HepG2 (cell line): ENCODE results near the gene CAPN9.

Experiments
- SMAD3 ChIP-seq: sonication (generic); formaldehyde crosslinking; IDR thresholded peaks from 2 replicates; pipeline ENCODE4 v1.4.0; 2020; ENCODE audit warnings: missing genetic modification reagents
- TF ChIP-seq, protein P1 (sequence below): sonication (generic); formaldehyde crosslinking; IDR thresholded peaks from 2 replicates; pipeline ENCODE4 v1.5.0; 2020; ENCODE audit warnings: mild to moderate bottlenecking, missing genetic modification reagents, moderate library complexity

DNA sequence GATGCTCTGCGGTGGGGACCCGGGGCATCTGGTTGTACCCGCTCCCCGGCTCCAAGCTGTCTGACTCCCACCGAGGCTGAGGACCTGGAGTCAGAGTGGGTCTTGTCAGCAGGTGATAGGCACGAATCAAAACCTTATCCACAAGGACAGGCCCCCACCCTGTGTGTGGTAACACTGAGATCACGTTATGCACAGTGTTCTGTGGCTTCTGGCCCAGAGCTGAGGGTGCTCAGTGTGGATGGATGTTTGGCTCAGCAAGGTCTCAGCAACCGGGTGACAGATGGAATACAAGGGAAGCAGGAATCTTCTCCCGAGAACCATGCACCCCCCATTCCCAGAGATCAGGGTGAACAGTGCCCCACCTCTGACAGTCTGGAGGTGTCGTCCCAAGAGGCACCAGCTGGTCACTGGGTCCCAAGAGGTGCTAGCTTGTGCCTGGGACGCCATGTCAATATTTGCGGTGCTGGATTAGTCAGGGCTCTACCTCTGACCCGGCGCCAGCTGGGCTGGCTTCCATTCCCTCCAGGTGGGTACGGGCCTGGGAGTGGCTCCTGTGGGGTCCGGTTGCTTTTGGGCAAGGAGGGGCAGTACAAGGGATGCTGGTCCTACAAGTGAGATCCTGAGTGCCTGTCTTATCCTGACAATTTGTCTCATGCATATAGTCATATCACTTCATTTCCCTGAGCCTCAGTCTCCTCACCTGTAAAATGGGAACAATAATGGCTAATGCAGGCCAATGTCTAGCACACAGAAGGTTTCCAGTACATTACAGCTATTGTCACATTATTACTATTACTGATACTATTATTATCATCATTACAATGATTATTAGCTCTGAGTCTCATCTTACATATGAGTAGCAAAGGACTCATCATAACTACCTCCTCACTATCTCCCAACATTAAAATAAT, 957 bp downstream of the CAPN9 start:
- TF ChIP-seq, protein P1, sequence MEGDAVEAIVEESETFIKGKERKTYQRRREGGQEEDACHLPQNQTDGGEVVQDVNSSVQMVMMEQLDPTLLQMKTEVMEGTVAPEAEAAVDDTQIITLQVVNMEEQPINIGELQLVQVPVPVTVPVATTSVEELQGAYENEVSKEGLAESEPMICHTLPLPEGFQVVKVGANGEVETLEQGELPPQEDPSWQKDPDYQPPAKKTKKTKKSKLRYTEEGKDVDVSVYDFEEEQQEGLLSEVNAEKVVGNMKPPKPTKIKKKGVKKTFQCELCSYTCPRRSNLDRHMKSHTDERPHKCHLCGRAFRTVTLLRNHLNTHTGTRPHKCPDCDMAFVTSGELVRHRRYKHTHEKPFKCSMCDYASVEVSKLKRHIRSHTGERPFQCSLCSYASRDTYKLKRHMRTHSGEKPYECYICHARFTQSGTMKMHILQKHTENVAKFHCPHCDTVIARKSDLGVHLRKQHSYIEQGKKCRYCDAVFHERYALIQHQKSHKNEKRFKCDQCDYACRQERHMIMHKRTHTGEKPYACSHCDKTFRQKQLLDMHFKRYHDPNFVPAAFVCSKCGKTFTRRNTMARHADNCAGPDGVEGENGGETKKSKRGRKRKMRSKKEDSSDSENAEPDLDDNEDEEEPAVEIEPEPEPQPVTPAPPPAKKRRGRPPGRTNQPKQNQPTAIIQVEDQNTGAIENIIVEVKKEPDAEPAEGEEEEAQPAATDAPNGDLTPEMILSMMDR, result no peak
- TF ChIP-seq SMAD3 (CRISPR knock-in tag), result no peak
